K562 (cell line): ENCODE measurements around the gene KHDC1.

Source experiments
- CHD1 ChIP-seq: fragments of 200-600 bp; sonication (generic); IDR thresholded peaks from one replicate; pipeline ENCODE4 v1.6.1; 2012; ENCODE audit warnings: mild to moderate bottlenecking, moderate library complexity, low read length, inconsistent platforms
- EP300 ChIP-seq: IDR thresholded peaks from 2 replicates; pipeline ENCODE4 v1.6.1; 2012; ENCODE audit warnings: low read length, improper control_type of control experiment
- EZH2 ChIP-seq: IDR thresholded peaks from 2 replicates; pipeline ENCODE4 v1.6.1; 2012; ENCODE audit warnings: low read depth, mild to moderate bottlenecking, inconsistent platforms, low read length, borderline replicate concordance
- FOXM1 ChIP-seq, 2 experiments: fragments of 450-650 bp in 1 of 2; sonication (generic) in 1 of 2; formaldehyde crosslinking in 1 of 2; IDR thresholded peaks; 2 replicates each; pipeline versions ENCODE4 v1.6.1 to v1.9.0; 2017 to 2022; ENCODE audit warnings: low read depth in 2 of 2, mild to moderate bottlenecking in 2 of 2, missing genetic modification reagents in 1 of 2, moderate library complexity in 1 of 2
- MAFG ChIP-seq: fragments of 450-650 bp; conservative IDR thresholded peaks from 2 replicates; pipeline ENCODE4 v1.6.1; 2016; ENCODE audit warnings: missing genetic modification characterization, missing compliant biosample characterization
- POLR2A ChIP-seq: fragments of 450-650 bp; conservative IDR thresholded peaks from 2 replicates; pipeline ENCODE4 v1.6.1; 2016
- RB1 ChIP-seq: fragments of 450-650 bp; IDR thresholded peaks from 2 replicates; pipeline ENCODE4 v1.6.1; 2017; ENCODE audit warnings: low read depth, mild to moderate bottlenecking
- TAF1 ChIP-seq: IDR thresholded peaks from 2 replicates; pipeline ENCODE4 v1.6.1; 2011; ENCODE audit warnings: mild to moderate bottlenecking, low read length, moderate library complexity; ENCODE audit not compliant: insufficient read depth, control insufficient read depth, severe bottlenecking; ENCODE audit errors: extremely low read depth
- TF ChIP-seq, protein P1 (sequence below), 3 experiments: IDR thresholded peaks in 2 of 3; conservative IDR thresholded peaks in 1 of 3; 2 replicates each; pipeline ENCODE4 v1.5.1; 2011 to 2012; ENCODE audit warnings: low read length in 3 of 3, mild to moderate bottlenecking in 3 of 3, control low read depth in 2 of 3, improper control_type of control experiment in 1 of 3, inconsistent platforms in 1 of 3, low read depth in 1 of 3, mixed read lengths in 1 of 3, moderate library complexity in 1 of 3; ENCODE audit not compliant: insufficient read depth in 2 of 3
- TF ChIP-seq, protein P2 (sequence below): fragments of 250-450 bp; sonication (Bioruptor Pico); IDR thresholded peaks from 2 replicates; pipeline ENCODE4 v1.5.0; 2020; ENCODE audit warnings: mild to moderate bottlenecking

DNA sequence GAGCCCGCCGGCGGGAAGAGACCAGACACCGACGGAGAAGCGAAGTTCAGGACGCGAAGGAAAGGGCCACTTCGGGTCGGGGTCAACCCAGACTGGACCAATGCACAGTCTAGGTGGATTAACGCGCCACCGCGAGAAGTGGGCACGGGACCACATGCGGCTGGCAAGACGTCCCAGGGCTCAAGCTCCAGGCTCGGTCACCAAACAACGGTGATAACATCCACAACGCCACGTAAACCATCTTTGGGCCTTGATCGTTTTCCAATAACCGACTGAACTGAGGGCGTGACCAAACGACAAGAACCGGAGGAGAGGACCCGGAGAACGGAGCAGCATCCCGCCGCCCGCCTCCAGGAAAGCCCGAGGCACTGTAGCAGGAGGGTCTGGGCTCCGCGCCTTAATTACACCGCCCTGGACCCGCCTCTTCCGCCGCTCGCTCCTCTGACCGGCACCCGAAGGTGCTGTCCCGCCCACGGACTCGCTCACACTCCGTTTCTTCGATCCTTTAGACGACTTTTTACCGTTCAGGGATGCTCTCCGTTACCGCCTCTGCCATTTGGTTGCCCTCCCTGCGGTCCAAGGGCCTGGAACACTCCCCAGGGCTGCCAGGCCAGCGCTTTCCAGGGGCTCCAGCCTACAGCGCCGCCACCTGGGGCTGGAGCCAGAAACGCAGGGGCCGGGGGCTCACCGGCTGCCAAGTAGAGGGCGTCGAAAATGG, 46.9 kb upstream of the KHDC1 start:
- TF ChIP-seq, protein P1, sequence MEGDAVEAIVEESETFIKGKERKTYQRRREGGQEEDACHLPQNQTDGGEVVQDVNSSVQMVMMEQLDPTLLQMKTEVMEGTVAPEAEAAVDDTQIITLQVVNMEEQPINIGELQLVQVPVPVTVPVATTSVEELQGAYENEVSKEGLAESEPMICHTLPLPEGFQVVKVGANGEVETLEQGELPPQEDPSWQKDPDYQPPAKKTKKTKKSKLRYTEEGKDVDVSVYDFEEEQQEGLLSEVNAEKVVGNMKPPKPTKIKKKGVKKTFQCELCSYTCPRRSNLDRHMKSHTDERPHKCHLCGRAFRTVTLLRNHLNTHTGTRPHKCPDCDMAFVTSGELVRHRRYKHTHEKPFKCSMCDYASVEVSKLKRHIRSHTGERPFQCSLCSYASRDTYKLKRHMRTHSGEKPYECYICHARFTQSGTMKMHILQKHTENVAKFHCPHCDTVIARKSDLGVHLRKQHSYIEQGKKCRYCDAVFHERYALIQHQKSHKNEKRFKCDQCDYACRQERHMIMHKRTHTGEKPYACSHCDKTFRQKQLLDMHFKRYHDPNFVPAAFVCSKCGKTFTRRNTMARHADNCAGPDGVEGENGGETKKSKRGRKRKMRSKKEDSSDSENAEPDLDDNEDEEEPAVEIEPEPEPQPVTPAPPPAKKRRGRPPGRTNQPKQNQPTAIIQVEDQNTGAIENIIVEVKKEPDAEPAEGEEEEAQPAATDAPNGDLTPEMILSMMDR (IDR thresholded peaks at IDR 0.05 in 2 of 3, conservative IDR thresholded peaks at IDR 0.05 in 1 of 3; ENCODE audit: insufficient read depth in 2 of 3, low read depth in 1 of 3, low read length in 3 of 3), result peak; percentile 57 to 78 (median 78)
- TF ChIP-seq POLR2A (peak; percentile 84), MAFG (tag) (no peak), RB1 (peak; percentile 47; the same call in 1 of the 2 replicates), TAF1 (peak; percentile 37), CHD1 (no peak), EP300 (no peak), EZH2 (no peak), FOXM1 (IDR thresholded peaks at IDR 0.05; ENCODE audit: low read depth) (no peak), FOXM1 (CRISPR knock-in tag; IDR thresholded peaks at IDR 0.05; ENCODE audit: low read depth) (no peak; the same call in 1 of the 2 replicates)
- TF ChIP-seq, protein P2, sequence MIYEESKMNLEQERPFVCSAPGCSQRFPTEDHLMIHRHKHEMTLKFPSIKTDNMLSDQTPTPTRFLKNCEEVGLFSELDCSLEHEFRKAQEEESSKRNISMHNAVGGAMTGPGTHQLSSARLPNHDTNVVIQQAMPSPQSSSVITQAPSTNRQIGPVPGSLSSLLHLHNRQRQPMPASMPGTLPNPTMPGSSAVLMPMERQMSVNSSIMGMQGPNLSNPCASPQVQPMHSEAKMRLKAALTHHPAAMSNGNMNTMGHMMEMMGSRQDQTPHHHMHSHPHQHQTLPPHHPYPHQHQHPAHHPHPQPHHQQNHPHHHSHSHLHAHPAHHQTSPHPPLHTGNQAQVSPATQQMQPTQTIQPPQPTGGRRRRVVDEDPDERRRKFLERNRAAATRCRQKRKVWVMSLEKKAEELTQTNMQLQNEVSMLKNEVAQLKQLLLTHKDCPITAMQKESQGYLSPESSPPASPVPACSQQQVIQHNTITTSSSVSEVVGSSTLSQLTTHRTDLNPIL, result no peak
